ENCODE measurements around the gene KIF18A. TPM values are rescaled to one million over a fixed set of nuclear protein-coding genes. Genes with fewer than 3 reads are reported as not detected.

Gene KIF18A
- total RNA-seq, 2 donors from 2014 or later: 17.7 to 24.4 TPM

DNA sequence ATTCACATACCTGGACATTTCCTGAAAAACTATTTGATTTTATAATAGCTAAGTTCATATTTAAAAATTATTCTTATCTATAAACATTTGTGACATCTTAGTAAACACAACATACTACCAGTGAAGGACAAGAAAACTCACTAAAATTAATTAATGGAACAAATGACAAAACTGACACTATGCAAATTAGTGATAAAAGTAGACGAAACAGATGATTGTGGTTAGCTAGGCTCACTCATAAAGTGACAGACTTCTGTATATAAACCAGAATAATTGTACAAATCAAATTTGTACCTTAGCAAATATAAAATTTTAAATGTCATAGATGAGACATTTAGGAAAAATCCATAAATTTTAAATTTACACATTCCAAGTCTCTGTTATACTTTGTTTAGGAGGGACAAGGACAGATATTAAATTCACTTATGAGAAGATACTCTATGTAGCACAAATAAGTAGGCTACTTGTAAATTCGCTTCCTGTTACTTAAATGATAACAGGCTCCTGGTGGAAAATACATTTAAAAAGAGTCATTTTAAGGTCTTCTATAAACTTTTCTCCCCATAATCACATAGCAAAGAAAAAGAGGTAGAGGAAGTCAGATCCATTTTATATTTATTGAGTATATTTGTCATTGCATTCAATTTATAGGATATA is 81.2 kb downstream of the KIF18A start:
- Histone ChIP-seq H3K4me1 (ENCODE audit: control insufficient read depth, insufficient read depth, low read length) (no peaks in the 10 kb centered on the region), H3K9me3 (ENCODE audit: control insufficient read depth, low read length) (no peaks in the 10 kb centered on the region), H3K9ac (ENCODE audit: extremely low read depth, low read length, poor library complexity, severe bottlenecking) (no peak overlapping the region), H3K27ac (ENCODE audit: low read depth, low read length) (no peak overlapping the region), H3K36me3 (ENCODE audit: control insufficient read depth, insufficient read depth, low read length) (peaks cover 8% of the 10 kb centered on the region), H3K4me3 (ENCODE audit: low read length) (no peak overlapping the region), H3K27me3 (ENCODE audit: control insufficient read depth, insufficient read depth, low read length, poor library complexity, severe bottlenecking) (no peaks in the 10 kb centered on the region)
- DNase-seq: no peak
- 88% methylated on average over 1 of the region's 2 CpGs; no CpG with 5 or more reads in 1 of the 2 experiments for WGBS, 2 experiments (ENCODE audit: insufficient coverage in 1 of 2, insufficient read length in 1 of 2)
- Mint-ChIP-seq H3K27me3 (ENCODE audit: insufficient read depth) (no peaks in the 10 kb centered on the region), H3K4me3 (no peak overlapping the region), H3K27ac (no peak overlapping the region), H3K9me3 (peaks cover 6% of the 10 kb centered on the region), H3K36me3 (ENCODE audit: low read depth) (peaks cover 12% of the 10 kb centered on the region), H3K4me1 (no peaks in the 10 kb centered on the region)
- TF ChIP-seq, protein P1, sequence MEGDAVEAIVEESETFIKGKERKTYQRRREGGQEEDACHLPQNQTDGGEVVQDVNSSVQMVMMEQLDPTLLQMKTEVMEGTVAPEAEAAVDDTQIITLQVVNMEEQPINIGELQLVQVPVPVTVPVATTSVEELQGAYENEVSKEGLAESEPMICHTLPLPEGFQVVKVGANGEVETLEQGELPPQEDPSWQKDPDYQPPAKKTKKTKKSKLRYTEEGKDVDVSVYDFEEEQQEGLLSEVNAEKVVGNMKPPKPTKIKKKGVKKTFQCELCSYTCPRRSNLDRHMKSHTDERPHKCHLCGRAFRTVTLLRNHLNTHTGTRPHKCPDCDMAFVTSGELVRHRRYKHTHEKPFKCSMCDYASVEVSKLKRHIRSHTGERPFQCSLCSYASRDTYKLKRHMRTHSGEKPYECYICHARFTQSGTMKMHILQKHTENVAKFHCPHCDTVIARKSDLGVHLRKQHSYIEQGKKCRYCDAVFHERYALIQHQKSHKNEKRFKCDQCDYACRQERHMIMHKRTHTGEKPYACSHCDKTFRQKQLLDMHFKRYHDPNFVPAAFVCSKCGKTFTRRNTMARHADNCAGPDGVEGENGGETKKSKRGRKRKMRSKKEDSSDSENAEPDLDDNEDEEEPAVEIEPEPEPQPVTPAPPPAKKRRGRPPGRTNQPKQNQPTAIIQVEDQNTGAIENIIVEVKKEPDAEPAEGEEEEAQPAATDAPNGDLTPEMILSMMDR (conservative IDR thresholded peaks at IDR 0.05): no peak

DNA sequence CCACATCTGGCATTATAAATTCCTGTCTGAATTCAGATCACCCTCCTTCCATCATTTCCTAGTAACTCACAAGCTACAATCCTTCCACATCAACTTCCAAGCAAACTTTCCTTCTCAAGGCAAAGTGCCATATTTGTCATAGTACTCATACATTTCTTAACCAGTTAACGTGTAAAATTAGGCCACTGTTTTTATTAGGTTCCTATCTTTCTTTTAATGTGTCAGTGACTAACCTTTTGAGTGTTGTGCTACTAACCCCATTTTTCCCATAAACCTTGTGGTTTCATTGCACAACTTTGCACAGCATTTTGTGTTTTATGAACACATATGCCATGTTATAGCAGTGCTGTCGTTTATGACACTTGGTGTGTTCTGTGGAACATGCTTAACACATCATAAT is 90.1 kb downstream of the KIF18A start:
- H3K36me3 Mint-ChIP-seq (ENCODE audit: low read depth): peaks cover 4% of the 10 kb centered on the region
- TF ChIP-seq, protein P1 (conservative IDR thresholded peaks at IDR 0.05): no peak
- 93% methylated on average over 2 of the region's 2 CpGs; no CpG with 5 or more reads in 1 of the 2 experiments for WGBS, 2 experiments (ENCODE audit: insufficient coverage in 1 of 2, insufficient read length in 1 of 2)
- no peaks in the 10 kb centered on the region for H3K9me3 ChIP-seq (ENCODE audit: control insufficient read depth, low read length)
- H3K27me3 Mint-ChIP-seq (ENCODE audit: insufficient read depth): no peaks in the 10 kb centered on the region
- peaks cover under 1% of the 10 kb centered on the region for H3K36me3 ChIP-seq (ENCODE audit: control insufficient read depth, insufficient read depth, low read length)
- H3K4me1 Mint-ChIP-seq: no peaks in the 10 kb centered on the region
- no peak overlapping the region for H3K27ac ChIP-seq (ENCODE audit: low read depth, low read length)
- H3K4me3 ChIP-seq (ENCODE audit: low read length): no peak overlapping the region
- no peaks in the 10 kb centered on the region for H3K4me1 ChIP-seq (ENCODE audit: control insufficient read depth, insufficient read depth, low read length)
- no peaks in the 10 kb centered on the region for H3K9me3 Mint-ChIP-seq
- H3K27me3 ChIP-seq (ENCODE audit: control insufficient read depth, insufficient read depth, low read length, poor library complexity, severe bottlenecking): no peaks in the 10 kb centered on the region
- DNase-seq: no peak
- H3K9ac ChIP-seq (ENCODE audit: extremely low read depth, low read length, poor library complexity, severe bottlenecking): no peak overlapping the region
- H3K4me3 Mint-ChIP-seq: no peak overlapping the region
- no peak overlapping the region for H3K27ac Mint-ChIP-seq

DNA sequence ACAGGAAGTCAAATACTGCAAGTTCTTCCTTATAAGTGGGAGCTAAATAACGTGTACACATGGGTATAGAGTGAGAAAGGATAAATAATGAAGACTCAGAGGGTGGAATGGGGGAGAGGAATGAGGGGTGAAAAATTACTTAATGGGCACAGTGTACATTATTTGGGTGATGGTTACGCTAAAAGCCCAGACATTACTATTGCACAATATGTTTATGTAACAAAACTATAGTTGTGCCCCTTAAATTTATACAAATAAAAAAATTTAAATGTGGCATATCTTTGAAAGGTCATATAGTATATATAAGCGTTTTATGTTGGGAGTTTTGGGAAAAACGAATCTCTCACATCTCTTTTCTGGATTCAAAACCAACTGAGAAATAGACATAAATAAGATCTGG is 96.1 kb downstream of the KIF18A start:
- Histone ChIP-seq H3K9me3 (ENCODE audit: control insufficient read depth, low read length) (no peaks in the 10 kb centered on the region), H3K9ac (ENCODE audit: extremely low read depth, low read length, poor library complexity, severe bottlenecking) (no peak overlapping the region), H3K36me3 (ENCODE audit: control insufficient read depth, insufficient read depth, low read length) (no peaks in the 10 kb centered on the region), H3K27ac (ENCODE audit: low read depth, low read length) (no peak overlapping the region), H3K27me3 (ENCODE audit: control insufficient read depth, insufficient read depth, low read length, poor library complexity, severe bottlenecking) (no peaks in the 10 kb centered on the region), H3K4me1 (ENCODE audit: control insufficient read depth, insufficient read depth, low read length) (no peaks in the 10 kb centered on the region), H3K4me3 (ENCODE audit: low read length) (no peak overlapping the region)
- no peaks in the 10 kb centered on the region for H3K36me3 Mint-ChIP-seq (ENCODE audit: low read depth)
- no peaks in the 10 kb centered on the region for H3K9me3 Mint-ChIP-seq
- no peak for DNase-seq
- no peak overlapping the region for H3K4me3 Mint-ChIP-seq
- H3K4me1 Mint-ChIP-seq: no peaks in the 10 kb centered on the region
- no peak overlapping the region for H3K27ac Mint-ChIP-seq
- whole genome bisulfite sequencing, 2 experiments (ENCODE audit: insufficient coverage in 1 of 2, insufficient read length in 1 of 2): 99 to 100% methylated on average over 1 to 3 of the region's 4 CpGs
- no peaks in the 10 kb centered on the region for H3K27me3 Mint-ChIP-seq (ENCODE audit: insufficient read depth)
- TF ChIP-seq, protein P1 (conservative IDR thresholded peaks at IDR 0.05): no peak
